ENCODE data around the gene MVP.

MVP gene

DNA sequence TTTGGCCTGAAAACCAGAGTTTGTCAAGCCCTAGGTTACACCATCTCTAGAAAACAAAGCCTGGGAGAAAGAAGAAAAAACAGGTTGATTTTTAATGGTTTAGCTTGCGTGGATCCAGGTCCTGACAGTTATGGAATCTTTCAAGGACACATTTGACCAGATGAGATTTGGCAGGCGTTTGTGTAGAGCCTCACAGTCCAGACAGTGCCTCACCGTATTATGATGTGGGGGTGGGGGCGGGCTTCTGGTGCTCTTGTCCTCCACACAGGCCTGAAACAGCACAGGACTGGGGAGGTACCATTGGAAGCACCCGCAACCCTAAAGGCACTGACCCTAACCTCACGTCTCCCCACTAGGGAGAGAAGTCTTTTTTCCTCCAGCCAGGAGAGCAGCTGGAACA lies 19.6 kb downstream of the MVP start:
- Histone ChIP-seq H3K9ac (ENCODE audit: low read length) (no peak overlapping the region), H3K36me3 (ENCODE audit: insufficient read depth, low read length) (peaks cover 64% of the 10 kb centered on the region), H3K4me3 (ENCODE audit: low read depth in 1 of 2, low read length in 2 of 2) (no peak overlapping the region), H3K9me3 (ENCODE audit: low read length) (no peaks in the 10 kb centered on the region), H3K4me1 (ENCODE audit: insufficient read depth, low read length) (no peaks in the 10 kb centered on the region), H3K27ac (ENCODE audit: low read depth, low read length) (no peak overlapping the region), H3K27me3 (ENCODE audit: control insufficient read depth in 1 of 2, insufficient read depth in 2 of 2, low read length in 2 of 2) (no peaks in the 10 kb centered on the region)

DNA sequence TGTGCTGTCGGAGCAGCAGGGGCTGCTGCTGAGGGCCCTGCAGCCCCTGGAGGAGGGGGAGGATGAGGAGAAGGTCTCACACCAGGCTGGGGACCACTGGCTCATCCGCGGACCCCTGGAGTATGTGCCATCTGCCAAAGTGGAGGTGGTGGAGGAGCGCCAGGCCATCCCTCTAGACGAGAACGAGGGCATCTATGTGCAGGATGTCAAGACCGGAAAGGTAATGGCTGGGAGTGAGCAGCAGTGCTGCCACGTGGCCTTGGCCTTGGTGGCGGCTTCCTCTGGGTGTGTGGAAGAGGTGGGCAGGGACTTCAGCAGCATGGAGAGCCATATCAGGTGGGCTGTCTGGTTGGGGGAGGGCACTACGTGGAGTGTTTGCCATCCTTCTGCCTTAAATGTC lies 20.0 kb downstream of the MVP start:
- H3K9ac ChIP-seq (ENCODE audit: low read length), result no peak overlapping the region
- no peaks in the 10 kb centered on the region for H3K4me1 ChIP-seq (ENCODE audit: insufficient read depth, low read length)
- H3K36me3 ChIP-seq (ENCODE audit: insufficient read depth, low read length), result peaks cover 61% of the 10 kb centered on the region
- H3K4me3 ChIP-seq (ENCODE audit: low read depth in 1 of 2, low read length in 2 of 2), result no peak overlapping the region
- H3K27ac ChIP-seq (ENCODE audit: low read depth, low read length), result no peak overlapping the region
- H3K27me3 ChIP-seq (ENCODE audit: control insufficient read depth in 1 of 2, insufficient read depth in 2 of 2, low read length in 2 of 2), result no peaks in the 10 kb centered on the region
- H3K9me3 ChIP-seq (ENCODE audit: low read length), result no peaks in the 10 kb centered on the region

DNA sequence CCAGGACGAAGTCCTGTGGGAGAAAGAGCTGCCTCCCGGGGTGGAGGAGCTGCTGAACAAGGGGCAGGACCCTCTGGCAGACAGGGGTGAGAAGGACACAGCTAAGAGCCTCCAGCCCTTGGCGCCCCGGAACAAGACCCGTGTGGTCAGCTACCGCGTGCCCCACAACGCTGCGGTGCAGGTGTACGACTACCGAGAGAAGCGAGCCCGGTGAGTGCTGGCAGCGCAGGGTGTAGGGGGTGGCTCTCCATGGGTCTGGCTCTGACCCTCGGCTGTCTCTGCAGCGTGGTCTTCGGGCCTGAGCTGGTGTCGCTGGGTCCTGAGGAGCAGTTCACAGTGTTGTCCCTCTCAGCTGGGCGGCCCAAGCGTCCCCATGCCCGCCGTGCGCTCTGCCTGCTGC lies 21.4 kb downstream of the MVP start:
- peaks cover 64% of the 10 kb centered on the region for H3K36me3 ChIP-seq (ENCODE audit: insufficient read depth, low read length)
- no peaks in the 10 kb centered on the region for H3K27me3 ChIP-seq (ENCODE audit: control insufficient read depth in 1 of 2, insufficient read depth in 2 of 2, low read length in 2 of 2)
- H3K4me3 ChIP-seq (ENCODE audit: low read depth in 1 of 2, low read length in 2 of 2), result no peak overlapping the region
- H3K9me3 ChIP-seq (ENCODE audit: low read length), result no peaks in the 10 kb centered on the region
- no peak overlapping the region for H3K9ac ChIP-seq (ENCODE audit: low read length)
- no peaks in the 10 kb centered on the region for H3K4me1 ChIP-seq (ENCODE audit: insufficient read depth, low read length)
- H3K27ac ChIP-seq (ENCODE audit: low read depth, low read length), result no peak overlapping the region

DNA sequence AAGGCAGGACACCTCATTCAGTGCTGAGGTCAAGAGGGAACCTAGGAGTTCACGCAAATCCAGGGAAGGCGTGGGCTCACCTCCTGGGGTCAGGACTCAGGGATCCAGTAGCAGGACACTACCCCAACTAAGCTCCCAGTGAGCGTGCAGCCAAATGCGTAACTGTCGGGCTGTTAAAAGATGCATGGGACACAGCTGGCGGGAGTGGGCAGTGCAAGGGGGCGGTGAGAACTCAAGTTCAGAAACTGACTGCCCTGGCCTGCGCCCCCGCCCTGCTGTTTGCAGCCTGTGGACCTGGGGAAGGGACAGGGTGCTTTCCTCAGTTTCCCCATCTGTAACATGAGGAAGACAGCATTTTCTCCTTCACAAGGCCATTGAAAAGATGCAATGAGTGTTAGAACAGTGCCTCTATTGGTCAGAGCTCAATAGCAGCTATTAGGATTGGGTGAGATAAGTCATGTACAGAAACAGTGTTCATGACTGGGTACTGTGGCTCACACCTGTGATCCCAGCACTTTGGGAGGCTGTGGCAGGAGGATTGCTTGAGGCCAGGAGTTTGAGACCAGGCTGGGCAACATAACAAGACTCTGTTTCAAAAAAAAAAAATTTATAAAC lies 22.6 kb downstream of the MVP start:
- H3K9ac ChIP-seq (ENCODE audit: low read length), result no peak overlapping the region
- no peaks in the 10 kb centered on the region for H3K4me1 ChIP-seq (ENCODE audit: insufficient read depth, low read length)
- H3K9me3 ChIP-seq (ENCODE audit: low read length), result no peaks in the 10 kb centered on the region
- peaks cover 64% of the 10 kb centered on the region for H3K36me3 ChIP-seq (ENCODE audit: insufficient read depth, low read length)
- H3K27ac ChIP-seq (ENCODE audit: low read depth, low read length), result no peak overlapping the region
- no peak overlapping the region for H3K4me3 ChIP-seq (ENCODE audit: low read depth in 1 of 2, low read length in 2 of 2)
- H3K27me3 ChIP-seq (ENCODE audit: control insufficient read depth in 1 of 2, insufficient read depth in 2 of 2, low read length in 2 of 2), result no peaks in the 10 kb centered on the region

DNA sequence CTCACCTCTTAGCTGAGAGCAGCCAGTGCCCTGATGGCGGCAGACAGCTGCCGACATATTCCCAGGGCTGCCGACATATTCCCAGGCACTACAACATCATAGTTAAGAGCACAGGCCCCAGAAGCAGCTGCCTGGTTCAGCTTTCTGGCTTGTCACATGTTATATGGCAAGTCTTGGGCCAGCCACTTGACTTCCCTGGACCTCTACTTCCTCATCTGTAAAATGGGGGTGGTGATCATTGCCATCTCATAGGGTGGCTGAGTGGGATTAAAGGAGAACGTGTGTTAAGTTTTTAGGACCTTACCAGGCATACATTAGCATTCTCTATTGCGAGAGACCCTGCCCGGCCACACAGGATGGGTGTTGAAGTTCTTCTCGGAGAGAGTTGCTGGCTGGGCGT lies 23.7 kb downstream of the MVP start:
- Histone ChIP-seq H3K36me3 (ENCODE audit: insufficient read depth, low read length) (peaks cover 56% of the 10 kb centered on the region), H3K27ac (ENCODE audit: low read depth, low read length) (no peak overlapping the region), H3K4me1 (ENCODE audit: insufficient read depth, low read length) (no peaks in the 10 kb centered on the region), H3K9me3 (ENCODE audit: low read length) (no peaks in the 10 kb centered on the region), H3K27me3 (ENCODE audit: control insufficient read depth in 1 of 2, insufficient read depth in 2 of 2, low read length in 2 of 2) (no peaks in the 10 kb centered on the region), H3K9ac (ENCODE audit: low read length) (no peak overlapping the region), H3K4me3 (ENCODE audit: low read depth in 1 of 2, low read length in 2 of 2) (no peak overlapping the region)

DNA sequence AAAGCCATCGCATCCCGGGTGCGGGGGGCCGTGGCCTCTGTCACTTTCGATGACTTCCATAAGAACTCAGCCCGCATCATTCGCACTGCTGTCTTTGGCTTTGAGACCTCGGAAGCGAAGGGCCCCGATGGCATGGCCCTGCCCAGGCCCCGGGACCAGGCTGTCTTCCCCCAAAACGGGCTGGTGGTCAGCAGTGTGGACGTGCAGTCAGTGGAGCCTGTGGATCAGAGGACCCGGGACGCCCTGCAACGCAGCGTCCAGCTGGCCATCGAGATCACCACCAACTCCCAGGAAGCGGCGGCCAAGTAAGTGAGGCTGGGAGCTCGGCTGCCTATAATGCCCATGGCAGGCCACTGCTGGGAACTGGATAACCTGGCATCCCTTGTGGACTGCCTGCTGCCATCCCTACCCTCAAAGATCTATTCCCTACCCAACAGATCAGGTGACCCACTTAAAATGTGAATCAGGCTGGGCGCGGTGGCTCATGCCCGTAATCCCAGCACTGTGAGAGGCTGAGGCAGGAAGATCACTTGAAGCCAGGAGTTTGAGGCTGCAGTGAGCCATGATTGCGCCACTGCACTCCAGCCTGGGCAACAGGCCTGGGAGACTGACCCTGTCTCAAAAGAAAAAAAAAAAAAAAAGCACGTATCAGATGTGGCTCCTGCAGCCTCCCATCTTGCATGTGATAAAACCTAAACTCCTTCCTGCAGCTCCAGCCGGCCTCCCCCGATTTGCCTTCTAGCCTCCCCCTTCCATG lies 24.5 kb downstream of the MVP start:
- Histone ChIP-seq H3K4me1 (ENCODE audit: insufficient read depth, low read length) (no peaks in the 10 kb centered on the region), H3K27ac (ENCODE audit: low read depth, low read length) (no peak overlapping the region), H3K36me3 (ENCODE audit: insufficient read depth, low read length) (peaks cover 54% of the 10 kb centered on the region), H3K4me3 (ENCODE audit: low read depth in 1 of 2, low read length in 2 of 2) (no peak overlapping the region), H3K27me3 (ENCODE audit: control insufficient read depth in 1 of 2, insufficient read depth in 2 of 2, low read length in 2 of 2) (no peaks in the 10 kb centered on the region), H3K9me3 (ENCODE audit: low read length) (no peaks in the 10 kb centered on the region), H3K9ac (ENCODE audit: low read length) (no peak overlapping the region)

DNA sequence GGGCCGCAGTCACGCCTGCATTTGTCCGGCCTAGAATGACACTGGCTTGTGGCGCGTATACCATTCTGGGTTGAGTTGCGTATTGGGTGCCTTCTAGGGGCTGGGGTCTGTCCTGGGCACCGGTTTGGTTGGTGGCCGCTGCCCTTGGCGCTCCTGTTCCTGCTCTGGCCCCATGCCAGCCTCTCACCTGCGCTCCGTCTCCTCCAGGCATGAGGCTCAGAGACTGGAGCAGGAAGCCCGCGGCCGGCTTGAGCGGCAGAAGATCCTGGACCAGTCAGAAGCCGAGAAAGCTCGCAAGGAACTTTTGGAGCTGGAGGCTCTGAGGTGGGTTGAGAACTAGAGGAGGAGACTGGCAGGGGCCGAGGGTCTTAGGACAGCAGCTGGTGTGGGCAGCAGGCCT lies 25.4 kb downstream of the MVP start:
- H3K9me3 ChIP-seq (ENCODE audit: low read length), result no peaks in the 10 kb centered on the region
- no peaks in the 10 kb centered on the region for H3K27me3 ChIP-seq (ENCODE audit: control insufficient read depth in 1 of 2, insufficient read depth in 2 of 2, low read length in 2 of 2)
- H3K36me3 ChIP-seq (ENCODE audit: insufficient read depth, low read length), result peaks cover 45% of the 10 kb centered on the region
- H3K4me1 ChIP-seq (ENCODE audit: insufficient read depth, low read length), result no peaks in the 10 kb centered on the region
- H3K4me3 ChIP-seq (ENCODE audit: low read depth in 1 of 2, low read length in 2 of 2), result no peak overlapping the region
- no peak overlapping the region for H3K9ac ChIP-seq (ENCODE audit: low read length)
- H3K27ac ChIP-seq (ENCODE audit: low read depth, low read length), result no peak overlapping the region

DNA sequence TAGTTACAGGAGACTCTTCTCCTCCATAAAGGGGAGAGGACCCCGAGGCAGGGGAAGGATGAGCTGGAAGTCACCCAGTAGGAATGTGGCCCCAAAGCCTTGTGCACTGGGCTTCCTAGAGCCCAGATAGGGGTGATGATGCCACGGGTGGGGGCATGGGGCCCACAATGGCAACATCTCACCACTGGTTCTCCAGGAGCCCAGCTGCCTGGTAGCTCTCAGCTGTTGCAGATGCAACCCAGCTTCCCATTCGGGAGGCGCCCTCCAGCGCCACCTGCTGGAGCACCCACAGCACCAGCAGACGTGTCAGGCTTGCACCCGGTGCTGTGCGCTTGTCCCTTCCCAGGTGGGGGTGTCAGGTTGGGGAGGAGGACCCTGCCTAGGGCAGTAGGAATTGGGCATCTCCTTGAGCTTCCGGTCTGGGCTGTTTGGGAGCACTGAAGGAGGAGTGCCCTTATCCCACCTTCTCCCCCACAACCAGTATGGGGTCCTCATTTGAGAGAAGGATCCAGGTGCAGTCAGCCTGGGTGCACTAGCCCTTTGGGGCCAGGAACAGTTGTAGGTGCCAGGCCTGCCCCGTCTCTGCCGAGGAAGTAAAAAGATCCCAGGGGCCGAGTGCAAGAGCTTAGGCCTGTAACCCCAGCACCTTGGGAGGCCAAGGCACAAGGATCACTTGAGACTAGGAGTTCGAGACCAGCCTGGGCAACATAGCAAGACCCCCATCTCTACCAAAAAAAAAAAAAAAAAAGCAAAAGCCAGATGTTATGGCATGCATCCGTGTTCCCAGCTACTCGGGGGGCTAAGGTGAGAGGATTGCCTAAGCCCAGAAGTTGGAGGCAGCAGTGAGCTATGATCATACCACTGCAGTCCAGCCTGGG lies 28.4 kb downstream of the MVP start:
- Histone ChIP-seq H3K27me3 (ENCODE audit: control insufficient read depth in 1 of 2, insufficient read depth in 2 of 2, low read length in 2 of 2) (no peaks in the 10 kb centered on the region), H3K4me1 (ENCODE audit: insufficient read depth, low read length) (no peaks in the 10 kb centered on the region), H3K9ac (ENCODE audit: low read length) (no peak overlapping the region), H3K27ac (ENCODE audit: low read depth, low read length) (no peak overlapping the region), H3K36me3 (ENCODE audit: insufficient read depth, low read length) (peaks cover 28% of the 10 kb centered on the region), H3K4me3 (ENCODE audit: low read depth in 1 of 2, low read length in 2 of 2) (no peak overlapping the region), H3K9me3 (ENCODE audit: low read length) (no peaks in the 10 kb centered on the region)

DNA sequence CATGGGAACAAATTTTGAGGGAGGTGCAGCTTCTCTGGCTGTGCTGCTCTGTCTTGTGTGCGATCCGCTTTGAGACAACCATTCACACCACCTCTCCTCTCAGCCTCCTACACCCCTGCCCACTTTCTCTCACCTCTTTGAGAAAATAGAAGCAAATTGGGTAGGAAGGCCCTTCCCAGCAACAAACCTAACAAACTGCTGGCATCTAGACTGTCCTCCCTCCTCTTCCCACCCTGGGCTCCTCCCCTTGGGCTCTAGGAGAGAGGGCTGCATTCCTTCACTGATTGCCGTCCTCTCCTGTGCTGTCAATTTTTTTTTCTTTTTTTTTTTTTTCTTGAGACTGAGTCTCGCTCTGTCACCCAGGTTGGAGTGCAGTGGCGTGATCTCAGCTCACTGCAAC lies 29.2 kb downstream of the MVP start:
- no peak overlapping the region for H3K9ac ChIP-seq (ENCODE audit: low read length)
- H3K27ac ChIP-seq (ENCODE audit: low read depth, low read length), result no peak overlapping the region
- H3K36me3 ChIP-seq (ENCODE audit: insufficient read depth, low read length), result peaks cover 23% of the 10 kb centered on the region
- H3K27me3 ChIP-seq (ENCODE audit: control insufficient read depth in 1 of 2, insufficient read depth in 2 of 2, low read length in 2 of 2), result no peaks in the 10 kb centered on the region
- no peak overlapping the region for H3K4me3 ChIP-seq (ENCODE audit: low read depth in 1 of 2, low read length in 2 of 2)
- no peaks in the 10 kb centered on the region for H3K4me1 ChIP-seq (ENCODE audit: insufficient read depth, low read length)
- no peaks in the 10 kb centered on the region for H3K9me3 ChIP-seq (ENCODE audit: low read length)

DNA sequence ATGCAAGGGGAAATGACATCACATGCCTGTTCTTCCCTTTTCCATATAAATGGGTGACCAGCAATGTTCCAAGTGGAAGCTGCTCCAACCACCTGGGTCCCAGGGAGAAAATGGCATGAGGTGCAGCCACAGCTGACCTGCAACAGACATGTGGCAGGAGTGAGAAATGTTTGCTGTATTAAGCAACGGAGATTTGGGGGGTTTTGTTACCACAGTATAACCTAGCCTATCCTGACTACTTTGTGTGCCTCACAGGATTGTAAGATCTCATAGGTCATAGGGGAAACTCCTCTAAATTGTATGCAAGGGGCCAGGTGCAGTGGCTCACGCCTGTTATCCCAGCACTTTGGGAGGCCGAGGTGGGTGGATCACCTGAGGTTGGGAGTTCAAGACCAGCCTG lies 30.7 kb downstream of the MVP start:
- no peak overlapping the region for H3K27ac ChIP-seq (ENCODE audit: low read depth, low read length)
- peaks cover 16% of the 10 kb centered on the region for H3K36me3 ChIP-seq (ENCODE audit: insufficient read depth, low read length)
- H3K4me1 ChIP-seq (ENCODE audit: insufficient read depth, low read length), result no peaks in the 10 kb centered on the region
- no peaks in the 10 kb centered on the region for H3K9me3 ChIP-seq (ENCODE audit: low read length)
- no peak overlapping the region for H3K4me3 ChIP-seq (ENCODE audit: low read depth in 1 of 2, low read length in 2 of 2)
- no peaks in the 10 kb centered on the region for H3K27me3 ChIP-seq (ENCODE audit: control insufficient read depth in 1 of 2, insufficient read depth in 2 of 2, low read length in 2 of 2)
- no peak overlapping the region for H3K9ac ChIP-seq (ENCODE audit: low read length)

DNA sequence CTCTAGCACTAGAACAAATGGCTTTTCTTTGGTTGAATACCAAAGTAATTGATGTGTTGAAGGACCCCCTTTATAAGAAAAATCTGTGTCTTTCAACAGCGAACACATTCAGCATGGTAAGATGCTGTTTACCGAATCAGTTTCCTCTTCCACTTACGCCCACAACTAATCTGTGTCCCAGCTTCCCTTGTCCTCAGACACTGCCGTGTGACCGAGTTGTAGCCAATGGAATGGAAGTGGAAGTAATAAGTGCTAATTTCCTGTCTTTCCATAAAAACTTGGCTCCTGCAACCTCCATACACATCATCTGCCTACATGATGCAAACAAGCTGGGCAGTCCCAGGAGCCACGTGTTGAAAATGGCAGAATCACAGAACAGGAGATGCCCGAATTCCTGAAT lies 32.4 kb downstream of the MVP start:
- H3K4me1 ChIP-seq (ENCODE audit: insufficient read depth, low read length), result no peaks in the 10 kb centered on the region
- no peak overlapping the region for H3K9ac ChIP-seq (ENCODE audit: low read length)
- H3K9me3 ChIP-seq (ENCODE audit: low read length), result no peaks in the 10 kb centered on the region
- H3K27ac ChIP-seq (ENCODE audit: low read depth, low read length), result no peak overlapping the region
- H3K36me3 ChIP-seq (ENCODE audit: insufficient read depth, low read length), result peaks cover 2% of the 10 kb centered on the region
- H3K27me3 ChIP-seq (ENCODE audit: control insufficient read depth in 1 of 2, insufficient read depth in 2 of 2, low read length in 2 of 2), result no peaks in the 10 kb centered on the region
- H3K4me3 ChIP-seq (ENCODE audit: low read depth in 1 of 2, low read length in 2 of 2), result no peak overlapping the region
